GM11168 (cell line): ENCODE measurements around the gene ATP6V1C2.

ENCODE experiments used
- in situ Hi-C: fragments of 300-500 bp; cut with MboI; formaldehyde crosslinking; loops from one replicate; pipeline ENCODE4 v1.12.0; 2022; ENCODE audit warnings: low sequenced_read_pairs; ENCODE audit not compliant: unreplicated experiment

The ATP6V1C2 gene

DNA sequence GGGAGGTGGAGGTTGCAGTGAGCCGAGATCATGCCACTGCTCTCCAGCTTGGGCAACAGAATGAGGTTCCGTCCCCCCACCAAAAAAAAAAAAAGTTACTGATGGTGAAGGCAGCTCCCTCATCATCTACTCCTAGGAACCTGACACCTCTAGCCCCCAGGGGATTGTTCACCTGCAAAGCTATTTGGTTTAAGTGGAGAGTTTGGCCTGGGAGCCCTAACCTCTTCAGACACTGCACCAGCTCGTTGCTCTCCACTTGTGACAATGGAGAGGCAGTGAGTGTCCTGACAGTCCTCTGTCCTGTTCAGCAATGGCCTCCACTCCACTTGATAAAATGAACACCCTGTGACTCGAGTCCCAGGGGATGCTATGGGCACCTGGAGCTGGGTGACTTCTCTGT, 43.5 kb downstream of the ATP6V1C2 start:
- in situ Hi-C loops = no loop called here

DNA sequence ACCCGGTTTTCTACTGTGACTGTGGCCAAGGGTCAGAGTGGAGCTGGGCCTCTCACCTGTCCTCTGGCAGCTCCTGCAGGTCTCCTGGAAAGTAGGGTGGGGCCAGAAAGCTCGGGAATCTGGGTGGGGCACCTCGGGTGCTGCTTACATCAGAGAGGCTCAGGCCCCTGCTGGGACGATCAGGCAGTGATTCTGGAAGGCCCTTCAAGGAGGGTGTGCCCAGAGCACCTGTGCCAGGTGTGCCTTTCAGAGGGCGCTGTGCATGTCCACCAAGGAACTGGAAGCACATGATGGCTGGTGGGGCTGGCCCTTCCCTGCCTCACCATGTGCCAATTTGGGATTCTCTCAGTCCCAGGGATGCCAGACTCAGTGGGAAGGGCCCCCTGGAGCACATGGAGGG, 44.0 kb downstream of the ATP6V1C2 start:
- in situ Hi-C loops = no loop called here

DNA sequence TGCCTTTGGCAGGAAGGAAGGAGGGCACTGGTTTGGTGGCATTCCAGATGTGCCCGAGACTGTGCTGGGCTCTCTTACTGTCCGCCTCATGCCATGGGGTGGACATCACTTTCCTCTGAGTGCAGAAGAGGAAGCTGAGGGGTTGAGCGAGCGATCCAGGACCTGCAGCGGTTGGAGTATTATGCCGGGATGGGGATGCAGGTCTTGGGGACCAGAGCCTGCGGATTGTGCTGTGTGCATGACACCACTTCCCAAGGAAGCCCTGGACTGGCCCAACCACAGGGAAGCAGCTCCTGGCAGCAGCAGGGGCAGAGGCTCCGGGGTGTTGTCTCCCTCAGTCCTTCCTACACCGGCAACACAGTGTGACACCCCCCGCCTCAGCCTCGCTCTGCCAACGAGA, 44.5 kb downstream of the ATP6V1C2 start:
- in situ Hi-C loops = no loop called here

DNA sequence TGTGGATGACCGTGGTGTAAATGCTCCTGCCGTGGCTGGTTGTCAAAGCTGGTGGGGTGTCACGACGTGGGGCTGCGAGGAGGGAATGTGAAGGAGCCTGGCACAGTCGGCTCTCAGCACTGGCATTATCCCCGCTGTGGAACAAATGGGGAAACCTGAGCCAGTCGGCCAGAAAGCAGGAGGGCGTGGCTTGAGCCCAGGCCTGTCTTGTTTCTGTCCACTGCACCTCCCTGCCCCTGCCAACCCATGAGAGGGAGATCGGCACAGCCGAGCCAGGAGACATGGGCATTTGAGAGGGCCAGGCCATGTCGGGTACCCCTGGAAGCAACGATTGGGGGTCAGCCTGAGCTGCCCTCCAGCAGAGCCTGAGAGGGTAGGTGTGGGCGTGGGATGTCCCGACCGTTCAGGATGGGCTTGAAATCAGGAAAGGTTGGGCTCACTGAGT, 46.7 kb downstream of the ATP6V1C2 start:
- in situ Hi-C loops = no loop called here

DNA sequence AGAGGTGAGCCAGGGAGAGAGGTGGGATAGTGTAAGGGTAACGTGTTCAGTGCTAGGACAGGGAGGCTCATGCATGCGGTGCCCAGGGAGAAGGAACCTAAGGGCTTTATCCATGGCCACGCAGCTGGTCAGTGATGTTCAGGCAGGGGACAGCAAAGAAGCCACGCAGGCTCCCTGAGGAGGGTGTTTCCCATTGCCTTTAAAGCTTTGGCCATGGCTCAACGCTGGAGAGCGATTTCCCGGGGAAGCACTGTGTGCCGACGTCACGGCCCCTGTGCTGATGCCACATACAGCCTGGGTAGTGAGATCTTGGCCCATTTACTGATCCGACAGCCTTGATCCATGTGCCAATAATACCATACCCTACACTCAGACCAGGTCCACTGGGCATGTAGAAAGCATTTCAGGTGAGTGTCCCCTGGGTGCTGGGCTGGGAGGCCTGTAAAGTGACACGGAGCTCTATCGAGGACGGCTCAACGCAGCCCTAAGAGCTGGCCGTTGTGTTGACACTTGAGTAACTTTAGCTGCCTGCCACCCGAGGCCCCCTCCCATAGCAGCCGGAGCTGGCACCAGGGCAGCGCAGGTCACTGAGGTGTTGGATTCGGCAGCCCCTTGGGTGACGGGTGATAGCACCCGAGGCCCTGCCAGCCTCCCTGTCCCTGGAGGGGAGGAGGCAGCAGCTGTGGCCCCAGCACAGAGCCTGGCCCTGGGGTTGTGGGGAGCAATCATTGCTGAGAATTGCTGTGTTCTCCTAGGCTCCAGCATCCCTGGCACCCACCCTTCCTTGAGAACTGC, 49.7 kb downstream of the ATP6V1C2 start:
- in situ Hi-C loops = no loop called here

DNA sequence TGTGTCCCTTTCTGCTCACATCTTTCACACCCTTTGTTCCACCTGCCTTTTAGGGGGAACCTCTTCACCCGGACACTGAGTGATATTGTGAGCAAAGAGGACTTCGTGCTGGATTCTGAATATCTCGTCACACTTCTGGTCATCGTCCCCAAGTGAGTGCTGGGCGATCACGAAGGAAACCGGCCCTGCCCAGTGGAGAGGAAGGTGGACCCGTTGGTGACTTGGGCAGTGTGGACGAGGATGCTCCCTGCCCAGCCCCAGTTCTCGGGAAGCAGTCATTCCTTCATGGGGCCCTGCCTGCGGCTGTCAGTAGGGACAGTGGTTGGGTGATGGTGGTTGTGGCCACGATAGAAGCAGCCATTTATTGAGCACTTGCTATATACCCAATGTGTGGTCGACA, 50.4 kb downstream of the ATP6V1C2 start:
- in situ Hi-C loops = no loop called here

DNA sequence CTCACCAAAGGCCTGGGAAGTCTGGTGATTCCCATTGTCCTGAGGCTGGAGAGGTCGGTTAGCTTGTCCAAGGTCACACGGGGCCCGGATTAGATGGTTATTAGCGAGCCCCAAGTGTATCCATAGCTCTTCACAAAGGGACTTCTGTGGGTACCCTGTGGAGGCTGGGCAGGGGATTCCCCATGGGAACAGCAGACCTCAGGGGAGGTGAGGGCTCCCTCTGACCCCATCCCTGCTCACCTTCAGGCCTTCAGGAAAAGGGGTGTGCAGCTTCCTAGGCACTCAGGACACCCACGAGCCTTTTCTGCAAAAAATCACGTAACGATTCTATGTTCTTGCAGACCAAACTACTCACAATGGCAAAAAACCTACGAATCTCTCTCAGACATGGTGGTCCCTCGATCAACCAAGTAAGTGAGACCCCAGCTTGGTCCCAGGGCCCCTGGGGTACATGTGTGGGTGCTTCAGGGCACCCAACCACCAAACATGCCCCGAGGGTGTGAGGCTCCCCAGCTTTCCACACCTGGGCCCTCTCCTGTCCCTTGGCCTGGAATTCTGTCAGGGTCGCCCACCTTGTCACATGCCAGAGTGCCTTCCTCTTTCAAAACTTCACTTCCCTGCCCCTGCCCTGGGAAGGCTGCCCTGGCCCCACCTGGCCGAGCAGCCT, 50.9 kb downstream of the ATP6V1C2 start:
- in situ Hi-C loops = no loop called here

DNA sequence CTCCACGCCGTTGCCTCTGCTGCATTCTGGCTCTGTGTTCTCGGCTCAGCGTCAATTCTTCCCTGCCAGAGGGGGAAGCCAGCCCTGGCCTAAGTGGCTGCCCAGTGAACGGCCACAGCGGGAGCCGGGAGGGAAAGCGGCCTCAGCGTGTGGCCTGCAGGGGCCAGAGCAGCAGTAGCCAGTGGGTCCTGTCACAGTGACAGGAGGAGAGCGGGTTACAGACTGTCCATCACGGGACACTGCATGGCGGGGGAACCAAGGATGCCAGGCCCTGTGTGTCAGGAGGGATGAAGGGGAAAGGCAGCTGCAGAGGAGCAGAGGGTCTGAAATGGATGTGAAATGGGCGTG, 51.4 kb downstream of the ATP6V1C2 start:
- in situ Hi-C loops = no loop called here

DNA sequence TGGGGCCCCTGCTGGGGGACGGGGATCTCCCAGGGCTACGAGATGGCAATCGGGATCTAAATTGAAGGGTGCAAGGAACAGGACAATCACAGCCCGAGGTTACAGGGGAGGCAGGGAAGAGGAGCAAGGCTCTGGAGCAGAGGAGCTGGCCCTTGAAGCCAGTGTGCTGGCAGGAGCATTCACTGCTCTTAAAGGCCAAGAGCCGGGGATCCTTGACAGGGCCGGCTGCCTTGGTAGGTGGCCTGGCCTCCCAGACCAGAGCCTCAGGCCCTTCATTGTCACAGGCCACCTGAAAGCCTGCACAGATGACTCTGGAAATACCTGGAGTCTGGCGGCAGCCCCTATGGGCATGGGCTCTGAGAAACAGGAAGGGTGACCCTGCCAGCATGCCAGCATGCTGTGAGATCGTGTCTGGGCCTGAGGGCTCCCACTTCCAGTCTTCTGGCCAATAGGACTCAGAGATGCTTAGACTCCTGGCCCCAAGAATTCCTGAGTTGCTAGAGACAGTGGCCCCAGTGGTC, 52.5 kb downstream of the ATP6V1C2 start:
- in situ Hi-C loops = no loop called here

DNA sequence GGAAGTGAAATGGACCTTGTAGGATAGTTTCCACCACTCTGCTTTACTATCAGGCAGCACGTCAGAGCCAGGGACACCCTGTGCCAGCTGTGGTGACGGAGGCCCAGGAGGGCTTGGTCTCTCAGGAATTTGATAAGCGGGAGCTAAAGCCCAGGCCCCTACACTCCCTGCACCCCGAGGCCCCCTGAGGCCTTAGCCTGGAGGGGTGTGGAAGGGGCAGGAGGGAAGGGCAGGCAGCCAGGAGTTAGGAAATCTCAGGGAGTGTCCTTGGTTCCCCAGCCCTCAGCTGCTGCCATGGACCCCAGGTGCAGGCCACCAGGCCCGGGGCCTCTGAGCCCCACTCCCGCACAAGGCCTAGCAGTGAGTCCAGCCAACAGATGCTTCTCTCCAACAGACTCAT, 53.0 kb downstream of the ATP6V1C2 start:
- in situ Hi-C loops = no loop called here

DNA sequence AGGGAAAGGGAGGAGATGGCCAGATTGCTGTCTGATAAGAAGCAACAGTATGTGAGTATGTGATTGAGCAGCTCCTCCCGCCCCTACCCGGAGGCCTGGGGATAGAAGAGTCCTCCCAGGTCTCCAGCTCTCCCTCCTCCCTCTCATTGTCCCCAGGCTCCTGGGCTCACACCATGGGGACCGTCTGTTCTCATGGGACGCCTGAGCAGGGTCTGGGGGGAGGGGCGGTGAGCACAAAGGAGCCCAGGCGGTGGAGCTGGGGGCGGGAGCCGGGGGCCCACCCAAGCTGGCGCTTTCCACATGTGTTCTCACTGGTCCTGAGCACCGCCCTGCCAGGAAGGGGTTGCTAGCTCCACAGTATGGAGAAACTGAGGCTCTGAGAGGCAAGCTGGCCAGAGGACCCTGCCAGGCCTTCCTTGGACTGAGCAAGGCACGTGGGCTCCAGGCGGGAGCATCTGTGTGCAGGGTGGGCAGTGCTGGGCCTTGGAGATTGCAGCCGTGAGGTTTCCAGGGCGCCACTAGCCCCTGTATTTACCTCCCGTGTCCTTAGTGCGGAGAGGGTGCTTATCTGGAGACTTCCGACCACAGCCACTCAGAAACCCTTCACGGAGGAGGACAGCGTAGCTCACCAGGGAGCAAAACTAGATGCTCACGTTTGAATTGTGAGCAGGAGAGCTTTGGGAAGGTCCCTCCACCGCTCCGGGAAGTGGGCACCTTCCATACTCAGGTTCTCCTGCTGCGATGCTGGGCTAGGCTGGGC, 53.8 kb downstream of the ATP6V1C2 start:
- in situ Hi-C loops = no loop called here

DNA sequence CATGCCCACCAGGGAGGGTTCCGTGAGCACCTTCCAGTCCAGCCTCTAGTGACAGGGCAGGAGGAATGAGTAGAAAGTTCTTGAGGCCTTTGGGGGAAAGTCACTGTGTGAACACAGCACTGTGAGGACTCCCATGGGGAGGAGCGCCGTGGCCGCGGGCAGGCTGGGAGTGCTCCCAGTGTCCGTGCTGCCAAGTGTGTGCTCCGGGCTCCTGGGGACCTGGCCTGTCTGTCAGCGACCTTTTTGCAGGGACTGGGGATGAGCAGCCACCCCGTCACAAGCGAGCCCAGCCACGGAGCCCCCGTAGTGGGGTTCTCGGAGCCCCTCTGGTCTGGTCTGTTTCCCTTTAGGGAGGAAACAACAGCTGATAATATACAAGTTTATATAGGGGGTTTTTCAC, 54.4 kb downstream of the ATP6V1C2 start:
- in situ Hi-C loops = no loop called here

DNA sequence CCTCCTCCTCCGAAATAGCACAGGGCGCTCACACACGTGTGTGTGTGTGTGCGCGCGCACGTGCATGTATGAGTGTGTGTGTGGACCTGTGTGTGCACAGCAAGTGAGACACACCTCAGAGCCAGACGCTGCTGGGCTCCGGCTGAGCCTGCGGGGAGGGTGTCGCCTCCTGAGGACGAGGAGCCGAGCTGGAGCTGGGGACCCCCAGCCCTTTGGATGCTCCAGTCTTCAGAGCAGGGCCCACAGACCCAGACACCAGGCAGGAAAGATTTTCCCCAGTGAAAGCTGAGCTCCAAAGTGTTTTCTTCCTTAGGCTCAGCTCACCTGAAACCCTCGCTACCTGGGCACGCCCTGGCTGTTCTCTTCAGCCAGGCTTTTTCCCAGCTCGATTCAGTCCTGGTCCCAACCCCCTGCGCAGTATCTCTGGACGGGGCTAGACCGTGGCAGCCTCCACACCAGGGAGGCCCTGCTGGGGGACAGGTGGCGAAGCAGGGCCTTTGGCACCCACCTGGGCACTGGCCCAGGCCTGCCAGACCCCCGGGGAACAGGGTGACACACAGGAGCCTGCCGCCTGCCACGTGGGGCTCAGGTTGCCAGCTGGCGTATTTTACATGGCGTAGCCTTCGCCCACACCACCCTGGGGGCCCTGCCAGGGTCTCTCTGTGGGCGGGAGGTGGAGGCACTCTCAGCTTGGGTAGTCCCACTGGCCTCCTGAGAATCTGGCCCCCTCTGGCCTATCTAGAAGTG, 55.0 kb downstream of the ATP6V1C2 start:
- in situ Hi-C loops = no loop called here

DNA sequence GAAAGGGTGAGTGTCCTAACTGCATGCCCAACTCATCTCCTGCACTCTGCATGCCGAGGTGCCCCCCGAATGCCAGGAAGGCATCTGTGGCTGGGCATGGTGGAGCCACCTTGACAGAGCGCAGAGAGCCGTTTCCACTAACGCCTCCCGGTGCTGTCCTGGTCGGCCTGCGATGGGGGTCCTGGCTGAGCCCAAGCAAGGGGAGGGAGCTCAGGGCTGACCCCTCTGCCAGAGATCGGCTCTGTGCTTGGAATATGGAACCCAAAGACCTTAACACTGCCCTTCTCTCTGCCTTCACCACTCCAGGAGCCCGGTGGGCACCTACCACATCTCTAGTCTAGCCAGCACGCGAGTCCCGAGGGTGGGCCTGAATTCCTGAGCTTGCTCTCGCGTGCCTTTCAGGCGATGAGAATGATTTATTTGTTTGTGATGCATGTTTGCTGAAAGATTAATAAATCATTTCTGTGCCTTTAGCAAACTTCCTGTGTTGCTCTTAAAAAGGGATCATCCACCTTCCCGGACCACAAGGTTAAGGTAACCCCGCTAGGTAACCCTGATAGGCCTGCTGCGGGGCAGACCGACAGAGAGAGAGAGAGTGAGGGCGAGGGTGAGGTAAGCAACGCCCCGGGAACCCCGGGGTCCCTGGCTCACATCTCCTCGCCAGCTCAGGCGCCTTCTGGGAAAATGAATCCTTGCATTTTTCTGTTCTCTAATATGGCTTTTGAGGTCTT, 55.8 kb downstream of the ATP6V1C2 start:
- in situ Hi-C loops = no loop called here

DNA sequence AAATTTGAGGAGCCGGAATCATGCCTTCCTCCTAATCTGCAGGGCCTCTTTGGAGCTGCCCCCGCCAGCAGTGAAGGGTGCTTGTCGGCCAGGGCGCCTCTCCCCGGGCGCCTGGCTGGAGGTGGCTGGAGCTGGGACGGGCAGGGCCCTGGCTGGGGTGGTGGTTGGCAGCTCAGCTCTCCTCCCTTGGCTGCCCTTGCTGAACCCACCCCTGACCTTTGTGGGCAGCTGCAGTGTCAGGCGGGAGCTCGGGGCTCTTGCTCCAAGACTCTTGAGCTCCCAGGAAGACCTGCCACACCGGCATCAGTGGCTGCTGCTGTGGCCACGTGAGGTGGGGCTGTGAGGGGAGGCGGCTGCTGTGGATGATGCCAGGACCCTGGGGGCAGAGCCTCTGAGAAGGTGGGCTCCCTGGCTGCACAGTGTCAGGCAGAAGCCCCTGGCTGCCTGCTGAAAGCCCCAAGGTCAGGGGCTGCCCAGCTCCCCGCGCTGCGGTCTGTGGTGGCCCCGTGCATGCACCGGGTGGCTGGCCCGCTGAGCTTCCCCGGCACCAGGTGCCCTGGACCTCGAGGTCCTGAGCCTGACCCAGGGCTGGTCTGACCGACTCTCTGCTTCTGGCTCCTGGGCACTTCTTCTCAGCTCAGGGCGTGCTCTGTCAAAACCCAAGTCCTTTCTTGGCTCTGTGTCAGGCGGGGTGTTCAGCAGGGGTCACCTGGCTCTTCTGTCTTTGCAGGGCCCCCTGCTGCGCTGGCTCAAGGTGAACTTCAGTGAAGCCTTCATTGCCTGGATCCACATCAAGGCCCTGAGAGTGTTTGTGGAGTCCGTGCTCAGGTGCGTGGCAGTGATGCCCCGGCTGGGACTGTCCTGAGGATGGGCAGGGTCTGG, 56.7 kb downstream of the ATP6V1C2 start:
- in situ Hi-C loops = no loop called here

DNA sequence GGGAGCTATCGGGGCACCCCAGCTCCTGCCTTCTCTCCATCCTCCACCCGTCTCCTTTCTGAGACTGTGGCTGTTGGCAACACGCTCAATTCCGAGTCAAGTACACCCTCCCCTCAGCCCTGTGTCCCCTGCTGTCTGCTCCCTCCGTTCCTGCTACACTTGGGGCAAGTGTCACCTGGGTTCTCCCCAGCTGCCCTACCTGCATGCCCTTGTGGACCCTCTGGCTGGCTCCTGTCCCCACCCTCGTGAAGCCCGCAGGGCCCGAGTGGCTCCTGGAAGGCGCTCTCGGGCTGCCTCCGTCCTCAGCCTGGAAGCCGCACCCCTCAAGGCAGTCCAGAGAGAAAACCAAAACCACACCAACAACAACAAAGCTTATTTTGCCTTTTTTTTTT, 57.3 kb downstream of the ATP6V1C2 start:
- in situ Hi-C loops = no loop called here

DNA sequence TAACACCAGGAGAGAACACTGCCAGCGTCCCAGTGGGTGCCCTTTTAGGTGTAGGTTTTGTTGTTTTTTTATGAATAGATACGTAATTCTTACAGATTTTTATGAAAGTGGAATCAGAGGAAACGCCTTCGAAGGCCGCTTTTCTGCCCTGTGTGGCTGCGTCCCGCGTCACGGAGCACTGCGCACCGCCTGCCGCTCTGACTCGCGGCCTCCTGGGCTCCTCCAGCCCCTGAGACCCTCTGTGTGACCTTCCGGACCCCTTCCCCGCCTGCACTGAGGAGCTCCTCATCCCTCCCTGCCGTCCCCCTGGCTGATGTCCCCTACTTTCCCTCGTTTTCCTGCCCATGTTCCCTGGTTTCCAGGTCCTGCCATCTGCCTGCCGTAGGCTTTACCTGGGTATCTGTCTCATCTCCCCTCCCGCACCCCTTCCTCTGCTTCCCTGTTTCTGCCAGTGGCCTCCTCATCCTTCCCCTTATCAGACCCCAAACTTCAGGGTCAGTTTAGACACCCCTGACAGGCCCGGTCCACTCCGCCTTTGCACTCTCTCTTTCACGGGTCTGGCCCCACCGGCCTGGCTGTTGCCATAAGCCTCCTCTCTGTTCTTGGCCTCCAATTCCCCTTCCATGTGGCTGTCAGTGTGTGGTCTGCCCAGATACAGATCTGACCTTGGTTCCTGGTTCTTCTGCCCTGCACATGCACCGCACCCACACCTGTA, 58.5 kb downstream of the ATP6V1C2 start:
- in situ Hi-C loops = no loop called here

DNA sequence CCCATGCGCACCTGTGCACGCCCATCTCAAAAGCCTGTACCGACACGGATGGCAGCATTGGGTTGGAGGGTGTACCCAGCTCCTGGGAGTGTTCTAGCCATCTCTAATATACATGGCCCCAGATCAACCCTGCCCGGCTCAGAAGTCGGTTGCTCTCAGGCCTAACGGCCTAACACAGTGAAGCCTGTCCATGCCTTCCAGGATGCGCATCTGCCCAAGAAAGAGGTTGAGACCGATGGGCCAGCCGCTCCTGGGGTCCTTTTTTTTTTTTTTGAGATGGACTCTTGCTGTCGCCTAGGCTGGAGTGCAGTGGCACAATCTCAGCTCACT, 59.0 kb downstream of the ATP6V1C2 start:
- in situ Hi-C loops = no loop called here
